ENCODE data around the gene SEPTIN5.

GRCh38 chr22:19694696-19695095 lies 19.6 kb upstream of the SEPTIN5 start:
- no peak for TF ChIP-seq CTCF (conservative IDR thresholded peaks at IDR 0.05; ENCODE audit: low read length)
- no peak for TF ChIP-seq EZH2phosphoT487 (IDR thresholded peaks at IDR 0.05; ENCODE audit: borderline replicate concordance)
